ENCODE results near the gene RBMY1A1.
"Not testable (repeated sequence)": the region's sequence is repeated elsewhere in the genome, so short reads cannot be mapped to it uniquely, and the experiment has no call there.

RBMY1A1 gene

GRCh38 chrY:21534579-21534978 lies at the start of gene RBMY1A1:
Gene RBMY1A1, plus strand, starts transcription at chrY:21534879. Its CDS starts 2,013 bp downstream, at chrY:21536892.
- DNase-seq = not testable (repeated sequence)

DNA sequence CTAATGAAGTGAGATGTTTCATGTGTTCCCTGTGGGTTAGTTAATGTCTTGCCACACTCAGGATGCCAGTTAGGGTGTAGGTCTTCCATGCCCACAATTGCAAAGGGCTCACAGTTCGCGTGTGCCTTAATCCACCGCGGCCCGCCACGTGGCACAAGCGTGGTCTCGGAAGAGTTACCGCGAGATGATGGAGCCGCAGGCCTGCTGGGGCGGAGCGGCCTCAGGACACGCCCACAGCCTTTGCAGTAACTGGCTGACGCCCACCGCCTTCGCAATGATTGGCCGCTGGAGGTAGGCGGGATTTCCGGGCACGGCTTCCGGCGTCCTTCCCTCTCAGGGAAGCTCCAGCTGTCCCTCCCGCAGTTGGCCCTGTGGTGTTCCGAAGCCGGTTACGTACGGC lies 23.6 kb upstream of the RBMY1A1 start, which contains the start of gene RBMY1B:
Gene RBMY1B (plus strand): TSS at position 301 of the 400 bp plus-strand sequence. CDS start 2,013 bp downstream, outside the sequence.
- DNase-seq = not testable (repeated sequence)

DNA sequence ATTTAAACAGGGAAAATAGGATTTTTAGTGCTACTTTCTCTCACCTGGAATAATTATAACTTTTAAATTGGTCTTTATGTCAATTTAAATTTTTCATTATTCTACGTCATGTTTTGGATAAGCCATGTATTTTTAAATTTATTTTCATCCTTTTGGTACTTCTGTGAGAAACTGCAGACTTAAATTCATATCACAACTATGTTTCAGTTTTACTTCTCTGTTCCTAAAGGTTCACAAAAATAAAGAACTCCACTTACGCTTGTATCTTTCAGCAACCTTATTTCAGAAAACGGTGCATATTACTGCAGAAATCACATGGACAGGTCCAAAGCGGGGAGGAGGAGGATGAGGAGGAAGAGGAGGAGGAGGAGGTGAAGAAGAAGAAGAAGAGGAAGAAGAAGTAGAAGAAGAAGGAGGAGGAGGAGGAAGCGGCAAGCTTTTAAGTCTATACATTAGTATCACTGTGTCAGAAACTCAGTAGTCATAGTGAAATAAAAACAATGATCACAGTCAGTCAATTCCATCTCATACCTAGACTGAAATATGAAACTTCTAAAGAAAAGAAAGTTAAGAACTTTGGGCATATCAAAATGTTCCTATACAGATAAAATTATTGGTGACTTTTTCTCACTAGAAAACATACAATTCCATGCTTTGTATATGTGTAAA lies 24.8 kb downstream of the RBMY1A1 start:
- DNase-seq = not testable (repeated sequence)

- no peak for DNase-seq
These were observed 50.8 kb downstream of the RBMY1A1 start for GRCh38 chrY:21585449-21585848.

- not testable (repeated sequence) for DNase-seq
These were observed 51.8 kb downstream of the RBMY1A1 start for GRCh38 chrY:21586454-21586853.

GRCh38 chrY:21592059-21592458 lies 57.4 kb downstream of the RBMY1A1 start:
- DNase-seq = no peak

DNA sequence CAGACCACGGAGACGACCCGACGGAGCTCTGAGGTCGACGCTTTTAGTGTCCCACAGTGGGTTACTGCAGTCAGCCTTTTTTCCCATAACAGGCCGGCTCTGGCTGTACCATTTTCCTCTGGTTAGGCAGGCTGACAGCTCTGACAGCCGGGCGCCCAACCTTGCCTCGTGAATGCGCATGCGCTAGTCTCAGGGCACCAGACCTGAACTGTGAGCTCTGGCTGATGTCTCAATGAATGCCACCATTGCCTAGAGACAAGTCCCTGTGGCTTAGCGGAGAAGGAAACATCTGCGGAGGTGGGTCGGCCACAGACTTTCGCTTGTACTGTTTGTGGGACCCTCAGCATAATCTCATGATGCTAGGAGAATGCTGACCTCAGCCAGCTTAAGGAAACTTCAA lies 61.6 kb downstream of the RBMY1A1 start:
- DNase-seq = not testable (repeated sequence)
